CD4-positive, alpha-beta T cell (primary cell): ENCODE results near the gene MCAT. TPM values are rescaled to one million over a fixed set of nuclear protein-coding genes. Genes with fewer than 3 reads are reported as not detected.

Experiments used
- ATAC-seq: fragments of 200-7000 bp; cut with Tn5 transposase; one replicate; pipeline ENCODE4 v1.10.0; 2022; ENCODE audit warnings: mild to moderate bottlenecking; ENCODE audit not compliant: poor library complexity
- CTCF ChIA-PET: fragments of 350-600 bp; sonication (Branson Sonifier 250); formaldehyde crosslinking; loops from one replicate; lab custom pipeline; 2021; ENCODE audit warnings: antibody characterized with exemption, inconsistent platforms; lab: Charles Lee
- POLR2A ChIA-PET: fragments of 350-600 bp; sonication (Branson Sonifier 250); formaldehyde crosslinking; loops from one replicate; lab custom pipeline; 2021; ENCODE audit warnings: antibody characterized with exemption, inconsistent platforms; lab: Charles Lee
- DNase-seq, 14 experiments: peaks; one replicate each; pipeline ENCODE4 v3.0.0-alpha.2; 2013 to 2020; ENCODE audit warnings: mixed read lengths in 2 of 14
- H3K27ac ChIP-seq, 2 donors: one replicate each; pipeline versions ENCODE4 v1.5.1 to v1.7.0; 2013; ENCODE audit warnings: low read length in 2 of 2, low read depth in 1 of 2, mild to moderate bottlenecking in 1 of 2
- H3K27me3 ChIP-seq, 2 experiments: 1 replicate in 1 of 2; 2 replicates in 1 of 2; pipeline versions ENCODE4 v1.6.1 to v1.7.0; 2013; ENCODE audit warnings: low read length in 2 of 2, control low read depth in 1 of 2, mild to moderate bottlenecking in 1 of 2, moderate library complexity in 1 of 2; ENCODE audit not compliant: insufficient read depth in 2 of 2, control insufficient read depth in 1 of 2
- H3K36me3 ChIP-seq: one replicate; pipeline ENCODE4 v1.6.1; 2013; ENCODE audit warnings: low read length, control low read depth; ENCODE audit not compliant: insufficient read depth
- H3K4me1 ChIP-seq: one replicate; pipeline ENCODE4 v1.6.1; 2013; ENCODE audit warnings: low read length, control low read depth; ENCODE audit not compliant: insufficient read depth
- H3K4me3 ChIP-seq: one replicate; pipeline ENCODE4 v1.5.1; 2013; ENCODE audit warnings: mild to moderate bottlenecking, low read length, moderate library complexity
- H3K9me3 ChIP-seq, 2 experiments: 1 replicate in 1 of 2; 2 replicates in 1 of 2; pipeline versions ENCODE4 v1.6.1 to v1.7.0; 2013; ENCODE audit warnings: low read length in 2 of 2, mild to moderate bottlenecking in 2 of 2, control low read depth in 1 of 2, moderate library complexity in 1 of 2; ENCODE audit not compliant: control insufficient read depth in 1 of 2, insufficient read depth in 1 of 2
- H3K27ac Mint-ChIP-seq: one replicate; pipeline ENCODE4 v1.8.0; 2020; ENCODE audit warnings: mixed read lengths
- H3K27me3 Mint-ChIP-seq: one replicate; pipeline ENCODE4 v1.8.0; 2021; ENCODE audit warnings: mixed read lengths
- H3K36me3 Mint-ChIP-seq: one replicate; pipeline ENCODE4 v1.8.0; 2021; ENCODE audit warnings: low read depth, mixed read lengths
- H3K4me1 Mint-ChIP-seq: one replicate; pipeline ENCODE4 v1.8.0; 2021; ENCODE audit warnings: low read depth, mixed read lengths
- H3K4me3 Mint-ChIP-seq: one replicate; pipeline ENCODE4 v1.8.0; 2020; ENCODE audit warnings: mild to moderate bottlenecking, mixed read lengths
- H3K9me3 Mint-ChIP-seq: one replicate; pipeline ENCODE4 v1.8.0; 2020; ENCODE audit warnings: mixed read lengths
- CTCF ChIP-seq: fragments of 200-600 bp; IDR thresholded peaks from one replicate; pipeline ENCODE4 v1.8.0; 2022; ENCODE audit warnings: antibody characterized with exemption, mild to moderate bottlenecking
- intact Hi-C, 2 experiments: fragments of 100-400 bp; cut with DNase I in 1 of 2; cut with micrococcal nuclease in 1 of 2; formaldehyde crosslinking; loops; one replicate each; pipeline versions ENCODE4 v1.15.1 to v1.9.0; 2023 to 2025; cut with DNase I, micrococcal nuclease
- total RNA-seq, 174 experiments: library from RNA in 2 of 174; stranded (reverse) in 2 of 174; gene quantifications; one replicate each; pipeline ENCODE4 v1.2.3 and lab custom pipeline; 2021 to 2026

Gene MCAT
- total RNA-seq, 2 experiments from 2014 or later: 16.1 to 18.0 TPM

- no peaks in the 10 kb centered on the region for H3K27me3 Mint-ChIP-seq
- peaks cover 4% of the 10 kb centered on the region for H3K36me3 Mint-ChIP-seq
- H3K9me3 Mint-ChIP-seq: no peaks in the 10 kb centered on the region
- H3K4me3 Mint-ChIP-seq: no peak overlapping the region
- Histone ChIP-seq H3K27me3 (no peaks in the 10 kb centered on the region), H3K9me3 (no peaks in the 10 kb centered on the region), H3K4me1 (peaks cover 11% of the 10 kb centered on the region), H3K4me3 (no peak overlapping the region), H3K27ac (no peak overlapping the region), H3K36me3 (peaks cover 13% of the 10 kb centered on the region)
- ChIA-PET POLR2A (interaction anchor here (1.0 kb wide), 1 partner anchor 27 kb away, joined by 3 read pairs; no protein-coding TSS in a partner anchor), CTCF (no interaction called here)
- no peak overlapping the region for H3K27ac Mint-ChIP-seq
- no peak for DNase-seq
- no peak for TF ChIP-seq CTCF
- ATAC-seq: no peak
- intact Hi-C loops: no loop called here
- no peaks in the 10 kb centered on the region for H3K4me1 Mint-ChIP-seq
Measured at GRCh38 chr22:43160497-43161126, 17.4 kb upstream of the MCAT start.

GRCh38 chr22:43159484-43160178 is 16.4 kb upstream of the MCAT start:
- H3K9me3 Mint-ChIP-seq: no peaks in the 10 kb centered on the region
- no peaks in the 10 kb centered on the region for H3K4me1 Mint-ChIP-seq
- ATAC-seq (no peak), DNase-seq (no peak)
- intact Hi-C loops: no loop called here
- H3K27me3 ChIP-seq: no peaks in the 10 kb centered on the region
- H3K4me3 ChIP-seq: no peak overlapping the region
- no peaks in the 10 kb centered on the region for H3K9me3 ChIP-seq
- no peak overlapping the region for H3K27ac ChIP-seq
- no peak for TF ChIP-seq CTCF
- no peak overlapping the region for H3K27ac Mint-ChIP-seq
- peaks cover 15% of the 10 kb centered on the region for H3K4me1 ChIP-seq
- no peak overlapping the region for H3K4me3 Mint-ChIP-seq
- no peaks in the 10 kb centered on the region for H3K27me3 Mint-ChIP-seq
- H3K36me3 ChIP-seq: peaks cover 13% of the 10 kb centered on the region
- ChIA-PET CTCF (interaction anchor here (0.5 kb wide), 1 partner anchor 70 kb away, joined by 4 read pairs; no protein-coding TSS in a partner anchor), POLR2A (no interaction called here)
- H3K36me3 Mint-ChIP-seq: peaks cover 4% of the 10 kb centered on the region

- peaks cover 13% of the 10 kb centered on the region for H3K36me3 ChIP-seq
- peaks cover 21% of the 10 kb centered on the region for H3K4me1 ChIP-seq
- no peak overlapping the region for H3K27ac Mint-ChIP-seq
- no peaks in the 10 kb centered on the region for H3K27me3 Mint-ChIP-seq
- ATAC-seq (no peak), DNase-seq (no peak)
- H3K4me3 ChIP-seq: no peak overlapping the region
- POLR2A ChIA-PET: interaction anchor here (0.6 kb wide), 1 partner anchor 12 kb away, joined by 3 read pairs; no protein-coding TSS in a partner anchor
- H3K4me3 Mint-ChIP-seq: no peak overlapping the region
- no peaks in the 10 kb centered on the region for H3K9me3 Mint-ChIP-seq
- CTCF ChIA-PET: interaction anchor here (0.5 kb wide), 1 partner anchor 69 kb away, joined by 4 read pairs; no protein-coding TSS in a partner anchor
- intact Hi-C loops: no loop called here
- no peaks in the 10 kb centered on the region for H3K9me3 ChIP-seq
- no peak for TF ChIP-seq CTCF
- no peaks in the 10 kb centered on the region for H3K4me1 Mint-ChIP-seq
- no peaks in the 10 kb centered on the region for H3K27me3 ChIP-seq
- H3K36me3 Mint-ChIP-seq: peaks cover 4% of the 10 kb centered on the region
- H3K27ac ChIP-seq: no peak overlapping the region
Measured at GRCh38 chr22:43158778-43159483, 15.7 kb upstream of the MCAT start.
